Activated T-cell treated with anti-CD3 and anti-CD28 coated beads for 1 hour (primary cell): ENCODE measurements around the gene ASXL2.

Experiments
- DNase-seq: peaks from one replicate; pipeline ENCODE4 v3.0.0-alpha.2; 2020; ENCODE audit warnings: low read depth

ASXL2 gene

GRCh38 chr2:25688236-25688635 is 190.1 kb downstream of the ASXL2 start:
- DNase-seq = no peak

GRCh38 chr2:25685741-25686140 is 192.5 kb downstream of the ASXL2 start:
- DNase-seq = no peak

DNA sequence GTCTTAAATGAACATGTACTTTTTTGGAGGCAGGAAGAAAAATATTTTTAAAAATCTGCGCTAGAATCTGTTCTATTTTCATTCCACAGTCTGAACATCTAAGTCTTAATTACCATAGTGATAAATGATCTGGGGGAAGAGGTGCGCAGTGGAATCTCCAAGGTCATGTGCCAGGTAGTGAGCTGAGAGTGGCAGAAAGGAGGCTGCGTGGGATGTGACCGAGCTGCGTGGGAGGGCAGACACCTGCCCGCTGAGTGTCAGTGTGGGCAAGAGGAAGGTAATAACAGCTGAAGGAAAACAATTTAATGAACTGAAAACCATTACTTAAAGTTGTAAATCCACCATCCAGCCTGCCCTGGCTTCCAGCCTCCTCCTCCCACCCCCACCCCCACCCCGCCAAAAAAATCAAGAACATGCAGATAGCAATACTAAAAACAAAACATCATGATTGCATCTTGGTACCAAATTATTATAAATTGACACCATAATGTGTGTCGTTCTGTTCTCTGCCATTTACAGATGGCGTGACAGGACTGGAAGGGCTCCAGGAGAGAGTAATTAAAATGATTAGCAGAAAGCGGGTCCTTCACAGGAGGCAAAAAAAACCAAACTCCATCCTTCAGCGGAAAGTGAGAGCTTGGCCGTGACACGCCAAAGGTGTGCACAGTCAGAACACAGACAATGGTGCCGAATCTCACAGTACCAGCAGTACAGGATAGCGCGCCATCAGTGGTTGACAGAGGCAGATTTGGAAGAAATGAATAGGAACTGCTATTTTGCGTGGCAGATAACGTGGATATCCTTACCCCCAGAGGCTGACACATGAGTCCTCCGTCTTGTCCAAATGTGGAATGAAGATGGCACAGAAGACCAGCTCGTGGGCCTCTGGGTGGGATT is 193.5 kb downstream of the ASXL2 start:
- no peak for DNase-seq
